ENCODE measurements around the gene CNOT4.
"Not testable (repeated sequence)": the region's sequence is repeated elsewhere in the genome, so short reads cannot be mapped to it uniquely, and the experiment has no call there.

Gene CNOT4

GRCh38 chr7:135447748-135448147 lies 62.2 kb downstream of the CNOT4 start:
- DNase-seq: no peak

- no peak for DNase-seq
Measured at GRCh38 chr7:135445690-135446089, 64.2 kb downstream of the CNOT4 start.

DNA sequence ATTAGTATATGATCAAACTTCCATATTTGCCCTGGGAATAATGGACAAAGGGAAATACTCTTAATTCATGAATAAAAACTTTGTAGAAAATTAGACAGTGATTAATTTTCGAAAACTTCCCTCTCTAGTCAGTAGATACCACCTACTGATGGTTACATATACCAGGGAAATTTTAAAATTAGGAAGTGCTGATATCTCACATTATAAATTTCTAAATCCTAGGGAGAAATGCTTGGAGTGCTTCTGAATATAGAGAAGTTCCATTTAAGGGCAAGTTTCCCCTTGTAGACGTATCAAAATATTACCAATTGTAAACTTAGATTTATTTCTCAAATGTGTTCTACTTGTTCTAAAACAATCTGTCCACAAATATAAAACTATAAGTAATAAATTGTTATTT lies 64.6 kb downstream of the CNOT4 start:
- DNase-seq: not testable (repeated sequence)

DNA sequence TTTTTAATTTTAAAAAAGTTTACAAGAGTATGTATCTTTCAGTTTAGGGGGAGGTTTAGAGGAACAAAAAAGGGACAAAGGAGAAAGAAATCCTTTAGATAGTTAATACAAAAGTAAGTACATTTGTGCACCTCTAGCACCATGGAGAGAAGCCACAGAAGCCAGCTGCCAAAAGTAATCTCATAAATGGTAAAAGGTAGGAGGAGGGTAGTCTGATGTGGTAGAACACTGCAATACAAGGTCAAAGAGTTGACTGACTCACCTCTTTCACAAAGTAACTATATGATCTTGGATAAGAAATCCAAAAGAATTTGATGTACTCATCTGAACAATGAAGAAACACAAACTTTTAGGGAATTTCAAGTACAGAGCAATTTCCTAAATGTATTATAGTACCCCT lies 68.1 kb downstream of the CNOT4 start:
- DNase-seq: no peak

DNA sequence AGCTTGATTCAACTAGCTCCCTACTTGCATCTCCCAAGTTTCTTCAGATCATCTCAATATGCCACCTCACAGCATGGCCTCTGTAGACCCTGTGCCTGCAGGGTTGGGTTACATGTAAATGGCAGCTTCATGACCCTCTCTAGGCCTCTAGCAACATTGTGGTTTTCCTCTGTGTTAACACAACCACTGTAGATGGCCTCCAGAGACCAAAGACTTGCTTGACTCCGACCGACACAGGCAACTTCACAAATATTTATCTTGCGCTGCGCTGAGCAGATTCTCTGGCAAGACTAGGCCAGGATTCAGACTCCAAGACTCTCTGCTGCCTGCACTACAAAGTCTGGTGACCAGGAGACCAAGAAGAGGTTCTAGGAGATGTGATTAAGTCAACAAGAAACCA lies 75.9 kb downstream of the CNOT4 start:
- no peak for DNase-seq

GRCh38 chr7:135430626-135431025 lies 79.3 kb downstream of the CNOT4 start:
- DNase-seq: no peak

GRCh38 chr7:135428879-135429278 lies 81.0 kb downstream of the CNOT4 start:
- DNase-seq: no peak

DNA sequence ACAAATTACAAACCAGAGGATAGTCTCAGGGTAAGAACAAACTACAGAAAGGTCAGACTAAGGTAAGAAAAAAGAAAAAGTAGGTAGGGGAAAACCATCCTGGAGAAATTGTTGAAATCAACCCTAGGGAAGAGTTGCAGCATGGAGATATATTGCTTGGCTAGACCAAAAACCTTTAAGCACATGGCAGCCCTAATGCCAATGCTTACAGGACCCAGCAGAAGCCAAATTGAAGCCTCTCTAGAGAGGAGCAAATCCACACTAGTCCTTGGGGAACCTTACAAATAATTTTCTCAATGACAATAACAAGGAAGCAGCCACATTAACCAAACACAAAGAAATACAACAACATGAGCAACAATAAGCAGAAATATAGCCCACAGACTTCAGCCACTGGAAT lies 81.9 kb downstream of the CNOT4 start:
- DNase-seq: no peak

DNA sequence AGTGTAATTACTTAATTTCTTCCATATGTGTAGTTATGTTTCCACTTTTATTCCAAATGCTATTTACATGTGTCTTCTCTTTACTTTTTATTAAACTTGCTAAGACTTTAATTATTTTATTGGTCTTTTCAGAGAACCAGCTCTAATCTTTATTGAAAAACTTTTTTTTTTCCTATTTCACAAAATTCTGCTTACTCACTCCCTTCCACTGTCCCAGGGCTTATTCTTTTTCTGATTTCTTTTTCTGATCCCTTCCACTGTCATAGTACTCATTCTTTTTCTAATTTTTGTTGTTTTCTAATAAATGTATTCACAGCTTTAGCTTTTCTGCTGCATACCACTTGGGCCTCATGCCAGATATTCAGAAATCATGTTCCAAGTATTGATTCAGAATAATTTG lies 82.7 kb downstream of the CNOT4 start:
- DNase-seq: no peak

GRCh38 chr7:135425036-135425435 lies 84.9 kb downstream of the CNOT4 start:
- DNase-seq: no peak

GRCh38 chr7:135420786-135421185 lies 89.1 kb downstream of the CNOT4 start:
- no peak for DNase-seq

- no peak for DNase-seq
Measured at GRCh38 chr7:135416431-135416830, 93.5 kb downstream of the CNOT4 start.

- peak; percentile 5 to 32 for DNase-seq
Measured at GRCh38 chr7:135414850-135415439, 95.0 kb downstream of the CNOT4 start.

- DNase-seq: no peak
Measured at GRCh38 chr7:135414208-135414607, 95.7 kb downstream of the CNOT4 start.

DNA sequence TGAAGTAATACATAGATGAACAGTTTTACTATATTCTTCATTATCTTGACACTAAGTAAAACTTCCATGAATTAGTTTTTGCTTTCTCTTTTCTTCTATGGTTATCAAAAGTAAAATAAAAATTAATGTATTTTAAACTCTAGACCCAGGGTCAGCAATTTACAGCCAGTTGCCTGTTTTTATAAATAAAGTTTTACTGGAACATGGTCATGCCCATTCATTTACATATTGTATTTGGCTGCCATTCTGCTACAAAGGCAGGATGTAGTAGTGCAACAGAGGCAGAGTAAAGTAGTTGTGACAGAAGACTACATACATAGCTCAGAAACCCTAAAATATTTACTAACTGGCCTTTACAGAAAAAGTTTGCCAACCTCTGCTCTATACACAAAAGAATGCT lies 98.8 kb downstream of the CNOT4 start:
- DNase-seq: no peak

DNA sequence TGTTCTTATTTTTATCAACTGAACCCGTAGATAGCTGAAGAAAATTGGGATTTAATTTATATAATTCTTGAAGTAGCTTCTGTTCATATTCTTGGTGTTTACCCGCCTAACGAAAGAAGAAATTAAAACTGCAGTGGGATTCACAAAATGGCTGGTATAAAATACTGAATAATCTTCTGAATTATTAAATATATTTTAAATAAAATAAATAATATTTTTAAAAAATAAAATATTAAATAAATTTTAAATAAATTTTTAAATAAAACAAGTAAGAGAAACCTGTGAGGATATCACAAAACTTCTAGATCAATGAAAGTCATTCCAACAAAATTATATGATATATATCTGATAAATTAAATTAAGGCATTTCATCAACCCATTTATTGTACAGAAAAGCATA lies 99.4 kb downstream of the CNOT4 start:
- DNase-seq: no peak

GRCh38 chr7:135409845-135410542 lies 99.9 kb downstream of the CNOT4 start:
- no peak for DNase-seq

- no peak for DNase-seq
Measured at GRCh38 chr7:135407884-135408283, 102.0 kb downstream of the CNOT4 start.

DNA sequence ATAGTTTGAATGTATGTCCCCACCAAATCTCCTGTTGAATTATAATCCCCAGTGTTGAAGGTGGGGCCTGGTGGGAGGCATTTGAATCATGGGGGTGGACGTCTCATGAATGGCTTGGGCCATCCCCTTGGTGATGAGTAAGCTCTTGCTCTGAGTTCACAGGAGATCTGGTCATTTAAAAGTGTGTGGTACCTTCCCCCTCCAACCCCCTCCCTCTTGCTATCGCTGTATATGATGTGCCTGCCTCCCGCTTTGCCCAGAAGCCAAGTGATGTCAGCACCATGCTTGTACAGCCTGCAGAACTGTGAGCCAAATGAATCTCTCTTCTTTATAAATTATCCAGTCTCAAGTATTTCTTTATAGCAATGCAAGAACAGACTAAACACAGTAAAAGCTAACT lies 103.0 kb downstream of the CNOT4 start:
- DNase-seq: no peak

- DNase-seq: no peak
Measured at GRCh38 chr7:135405969-135406368, 103.9 kb downstream of the CNOT4 start.

- no peak for DNase-seq
Measured at GRCh38 chr7:135403302-135403701, 106.6 kb downstream of the CNOT4 start.

GRCh38 chr7:135397689-135398088 lies 112.2 kb downstream of the CNOT4 start:
- DNase-seq: no peak

DNA sequence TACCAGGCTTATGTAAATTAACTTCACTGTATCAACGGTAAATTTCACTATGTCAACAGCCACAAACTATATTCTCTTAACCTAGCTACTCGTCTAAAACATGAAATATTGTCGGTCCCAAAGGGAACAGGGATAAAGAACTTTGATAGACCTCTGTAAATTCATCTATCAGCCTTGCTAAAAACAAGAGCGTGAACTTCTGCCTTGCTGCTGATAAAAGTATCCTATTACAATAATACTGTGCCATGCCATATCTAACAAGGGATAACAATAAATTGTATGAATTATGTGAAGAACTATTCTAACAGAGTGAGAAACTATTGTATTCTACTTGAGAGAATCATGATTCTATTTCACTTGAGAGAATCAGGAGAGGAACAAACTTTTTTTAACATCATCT lies 117.2 kb downstream of the CNOT4 start:
- no peak for DNase-seq

DNA sequence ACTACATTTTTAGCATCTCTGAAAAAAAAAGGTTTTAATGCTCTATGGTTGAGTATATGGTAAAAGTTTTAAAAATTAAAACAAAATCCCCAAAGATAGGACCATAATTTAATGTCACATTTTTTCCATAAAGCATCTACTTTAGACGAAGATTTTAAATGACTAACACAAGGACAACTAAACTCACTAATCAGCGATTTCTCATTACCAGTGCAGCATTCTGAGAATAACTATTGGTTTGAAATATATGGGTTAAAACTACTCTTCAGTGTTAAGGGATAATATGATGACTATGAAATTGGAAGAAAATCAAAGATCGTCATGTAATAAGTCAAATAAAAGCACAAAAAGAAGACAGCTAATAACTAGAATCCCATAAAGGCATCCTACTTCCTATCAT lies 118.4 kb downstream of the CNOT4 start:
- DNase-seq: no peak

- no peak for DNase-seq
Measured at GRCh38 chr7:135390829-135391228, 119.1 kb downstream of the CNOT4 start.

Measured in CD4-positive, alpha-beta T cell treated with Interferon alpha-2 for 1 hour (primary cell).